Fibroblast of skin of right biceps (primary cell): ENCODE measurements around the gene HSPG2.
A peak's percentile ranks its signal among the peaks of the same experiment; 100 is the strongest.
"Not testable (repeated sequence)": the region's sequence is repeated elsewhere in the genome, so short reads cannot be mapped to it uniquely, and the experiment has no call there.

Source experiments
- DNase-seq: peaks from one replicate; pipeline ENCODE4 v3.0.0-alpha.2; 2013

Gene HSPG2

GRCh38 chr1:21932127-21932526 is 5.0 kb downstream of the HSPG2 start:
- peak; percentile 63 for DNase-seq

GRCh38 chr1:21931171-21932093 is 5.7 kb downstream of the HSPG2 start:
- peak; percentile 93 for DNase-seq

GRCh38 chr1:21930629-21931170 is 6.4 kb downstream of the HSPG2 start:
- no peak for DNase-seq

GRCh38 chr1:21930080-21930571 is 7.0 kb downstream of the HSPG2 start:
- DNase-seq: no peak

GRCh38 chr1:21927533-21928237 is 9.4 kb downstream of the HSPG2 start:
- peak; percentile 48 for DNase-seq

GRCh38 chr1:21926814-21927532 is 10.1 kb downstream of the HSPG2 start:
- DNase-seq: peak; percentile 91

GRCh38 chr1:21926065-21926464 is 11.0 kb downstream of the HSPG2 start:
- DNase-seq: no peak

GRCh38 chr1:21925334-21925940 is 11.7 kb downstream of the HSPG2 start:
- DNase-seq: no peak

GRCh38 chr1:21924503-21925005 is 12.6 kb downstream of the HSPG2 start:
- DNase-seq: peak; percentile 70

- DNase-seq: no peak
Observed at GRCh38 chr1:21922090-21923013, 14.8 kb downstream of the HSPG2 start.

- DNase-seq: no peak
Observed at GRCh38 chr1:21921100-21921875, 15.8 kb downstream of the HSPG2 start.

GRCh38 chr1:21919520-21919919 is 17.6 kb downstream of the HSPG2 start:
- DNase-seq: peak; percentile 79

- not testable (repeated sequence) for DNase-seq
Observed at GRCh38 chr1:21917239-21917631, 19.9 kb downstream of the HSPG2 start.

GRCh38 chr1:21916447-21917238 is 20.5 kb downstream of the HSPG2 start:
- DNase-seq: no peak

- no peak for DNase-seq
Observed at GRCh38 chr1:21914880-21915640, 22.1 kb downstream of the HSPG2 start.

GRCh38 chr1:21914450-21914849 is 22.7 kb downstream of the HSPG2 start:
- no peak for DNase-seq

GRCh38 chr1:21913763-21914162 is 23.3 kb downstream of the HSPG2 start:
- no peak for DNase-seq

- no peak for DNase-seq
Observed at GRCh38 chr1:21913258-21913657, 23.9 kb downstream of the HSPG2 start.
